ENCODE measurements around the gene IGLL5. TPM values are rescaled to one million over a fixed set of nuclear protein-coding genes. Genes with fewer than 3 reads are reported as not detected.

IGLL5 gene
- total and polyA plus RNA-seq, 2 of the 13 experiments (the other 11 are each of a cell fraction or from before 2014, with no cell fraction given), result not detected

GRCh38 chr22:22884888-22885840 lies 2.5 kb upstream of the IGLL5 start:
- Histone ChIP-seq H3K4me2 (ENCODE audit: low read depth, low read length) (no peak overlapping the region), H4K20me1 (ENCODE audit: insufficient read depth, low read length) (no peaks in the 10 kb centered on the region), H2AFZ (ENCODE audit: low read length) (no peak overlapping the region), H3K27me3 (ENCODE audit: control insufficient read depth in 1 of 2, insufficient read depth in 2 of 2, low read length in 2 of 2) (peaks cover 2 to 18% of the 10 kb centered on the region in 2 experiments; a peak in 4 of 5 replicates), H3K36me3 (replicated peaks in 1 of 2; ENCODE audit: control insufficient read depth in 1 of 2, insufficient read depth in 2 of 2, low read length in 2 of 2) (no peaks in the 10 kb centered on the region), H3K4me3 (replicated peaks in 1 of 3; ENCODE audit: insufficient read depth in 1 of 3, low read depth in 2 of 3, low read length in 3 of 3) (no peak overlapping the region), H3K27ac (ENCODE audit: extremely low read length, insufficient read depth, low read length) (no peak overlapping the region), H3K9ac (ENCODE audit: insufficient read depth, low read depth, low read length) (no peak overlapping the region), H3K9me3 (ENCODE audit: low read length) (no peaks in the 10 kb centered on the region), H3K79me2 (ENCODE audit: insufficient read depth, low read length) (no peaks in the 10 kb centered on the region), H3K4me1 (ENCODE audit: insufficient read depth, low read length) (no peaks in the 10 kb centered on the region)
- DNase-seq (ENCODE audit: low spot score) (no peak), ATAC-seq (no peak), FAIRE-seq (no peak)
- intact Hi-C loops (cut with micrococcal nuclease; ENCODE audit: unreplicated experiment) (loop anchor here (1.0 to 2.0 kb wide), 2 partner anchors 37 to 74 kb away; no protein-coding TSS in a partner anchor), in situ Hi-C loops (cut with HindIII; ENCODE audit: extremely low pct_ligation_motif_present, low pct_unique_long_range_greater_than_20kb) (loop anchor here (5.0 to 10.0 kb wide), 2 partner anchors 38 to 130 kb away; no protein-coding TSS in a partner anchor)
- ChIA-PET POLR2A (no interaction called here), CTCF (ENCODE audit: low intra/inter-chr PET ratio, low total read pairs) (no interaction called here)
- 2% methylated on average over 8 of the region's 9 CpGs for WGBS (ENCODE audit: low lambda C conversion rate)
- no TSS peak for BruUV-seq (replicated peaks)
- TF ChIP-seq POLR2G (IDR thresholded peaks at IDR 0.05; ENCODE audit: low read depth, low read length) (no peak), HDAC1 (CRISPR knock-in tag; IDR thresholded peaks at IDR 0.05) (no peak), ZNF431 (CRISPR knock-in tag; IDR thresholded peaks at IDR 0.05; ENCODE audit: borderline replicate concordance, low read depth) (no peak), ZBTB39 (CRISPR knock-in tag; IDR thresholded peaks at IDR 0.05) (no peak), ZNF160 (CRISPR knock-in tag; IDR thresholded peaks at IDR 0.05) (no peak), TOPORS (CRISPR knock-in tag; IDR thresholded peaks at IDR 0.05) (no peak), STAT5B (CRISPR knock-in tag; IDR thresholded peaks at IDR 0.05) (no peak), ZNF660 (CRISPR knock-in tag; IDR thresholded peaks at IDR 0.05; ENCODE audit: borderline replicate concordance, low read depth) (no peak), LRRFIP1 (CRISPR knock-in tag; conservative IDR thresholded peaks at IDR 0.05) (no peak), ZNF503 (CRISPR knock-in tag; IDR thresholded peaks at IDR 0.05) (no peak), PREB (CRISPR knock-in tag; IDR thresholded peaks at IDR 0.05) (no peak), CCDC6 (CRISPR knock-in tag; IDR thresholded peaks at IDR 0.05) (no peak), TBL1XR1 (IDR thresholded peaks at IDR 0.05; ENCODE audit: borderline replicate concordance, low read length, partially characterized antibody) (no peak), ZNF569 (CRISPR knock-in tag; IDR thresholded peaks at IDR 0.05; ENCODE audit: borderline replicate concordance) (no peak)
